Epithelial cell of esophagus (primary cell): ENCODE measurements around the gene KCNJ13.

Experiments
- DNase-seq: peaks from one replicate; pipeline ENCODE4 v3.0.0; 2010; ENCODE audit warnings: low read depth
- H3K4me3 ChIP-seq: 2 replicates; pipeline ENCODE4 v1.5.1; 2011; ENCODE audit warnings: mild to moderate bottlenecking, low read length, control low read depth
- CTCF ChIP-seq: IDR thresholded peaks from 2 replicates; pipeline ENCODE4 v1.5.1; 2011; ENCODE audit warnings: low read depth, mild to moderate bottlenecking, low read length, control low read depth, inconsistent platforms; ENCODE audit not compliant: insufficient read depth; ENCODE audit errors: missing control alignments

KCNJ13 gene

GRCh38 chr2:232800166-232800565 lies 23.8 kb upstream of the KCNJ13 start:
- H3K4me3 ChIP-seq, result no peak overlapping the region
- TF ChIP-seq CTCF, result no peak
- no peak for DNase-seq

GRCh38 chr2:232798187-232798586 lies 21.8 kb upstream of the KCNJ13 start:
- TF ChIP-seq CTCF, result no peak
- DNase-seq, result no peak
- H3K4me3 ChIP-seq, result no peak overlapping the region

- TF ChIP-seq CTCF, result no peak
- no peak for DNase-seq
These were observed 19.6 kb upstream of the KCNJ13 start for GRCh38 chr2:232795920-232796319.

DNA sequence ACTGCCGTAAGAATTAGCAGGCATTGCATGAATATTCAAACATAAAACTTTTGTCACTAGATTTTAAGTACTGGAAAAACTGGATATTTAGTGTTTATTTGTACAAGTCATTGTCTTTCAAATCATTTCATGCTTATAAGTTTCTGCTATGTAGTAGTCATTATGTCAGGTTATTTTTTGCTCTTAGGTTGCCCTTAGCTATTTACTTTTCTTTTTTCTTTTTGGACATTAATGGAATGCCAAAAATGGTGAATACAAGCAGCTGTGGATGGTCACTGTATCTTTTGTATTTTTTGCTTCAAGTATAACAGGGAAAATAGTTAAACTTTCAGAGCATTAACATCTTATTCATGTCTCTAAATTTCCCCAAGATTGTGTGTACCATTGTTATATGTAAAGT lies 18.6 kb upstream of the KCNJ13 start:
- H3K4me3 ChIP-seq, result no peak overlapping the region
- no peak for TF ChIP-seq CTCF
- no peak for DNase-seq

More at GRCh38 chr2:232795920-232796319, 19.6 kb upstream of the KCNJ13 start:
- H3K4me3 ChIP-seq, result no peak overlapping the region

GRCh38 chr2:232793271-232793670 lies 16.9 kb upstream of the KCNJ13 start:
- no peak for TF ChIP-seq CTCF
- no peak overlapping the region for H3K4me3 ChIP-seq
- DNase-seq, result no peak

DNA sequence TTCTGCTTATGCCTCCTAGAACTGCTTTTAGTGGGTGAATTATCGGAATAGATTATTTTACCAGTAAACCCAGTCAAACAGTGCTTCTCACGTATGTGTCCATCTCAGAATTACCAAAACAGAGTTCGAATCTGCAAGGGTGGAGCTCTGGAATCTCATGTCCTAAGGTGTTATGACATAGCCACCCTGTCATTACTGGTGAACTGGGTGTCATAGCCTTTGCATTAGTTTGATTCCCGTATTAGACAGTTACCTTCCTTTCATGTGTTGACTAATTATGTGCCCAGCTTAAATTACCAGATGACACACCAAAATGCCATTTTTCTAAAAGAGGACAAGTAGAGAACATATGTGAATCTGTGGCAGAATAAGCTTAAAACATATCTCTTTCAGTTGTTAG lies 15.2 kb upstream of the KCNJ13 start:
- DNase-seq, result no peak

More for the DNA sequence above, 15.2 kb upstream of the KCNJ13 start:
- no peak for TF ChIP-seq CTCF
- no peak overlapping the region for H3K4me3 ChIP-seq
